ENCODE results near the gene GPRIN1. TPM values are rescaled to one million over a fixed set of nuclear protein-coding genes. Genes with fewer than 3 reads are reported as not detected.

Gene GPRIN1
- total RNA-seq, 2 experiments from 2014 or later, result 1.5 to 1.6 TPM

DNA sequence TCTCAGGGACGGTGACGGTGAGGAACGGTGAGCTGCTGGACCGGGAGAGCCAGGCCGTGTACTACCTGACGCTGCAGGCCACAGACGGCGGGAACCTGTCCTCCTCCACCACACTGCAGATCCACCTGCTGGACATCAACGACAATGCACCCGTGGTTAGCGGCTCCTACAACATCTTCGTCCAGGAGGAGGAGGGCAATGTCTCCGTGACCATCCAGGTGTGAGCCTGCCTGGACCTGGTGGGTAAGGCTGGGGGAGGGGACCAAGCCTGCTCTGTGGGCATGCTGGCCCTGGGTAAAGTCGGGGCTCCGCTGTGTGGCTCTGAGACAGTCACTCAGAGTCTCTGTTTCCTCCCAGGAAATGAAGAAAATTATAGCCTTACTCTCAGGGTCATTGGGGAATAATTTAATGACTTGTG is 31.6 kb downstream of the GPRIN1 start:
- H3K27ac Mint-ChIP-seq, result no peak overlapping the region
- H3K27me3 Mint-ChIP-seq, result no peaks in the 10 kb centered on the region
- POLR2A ChIA-PET, result interaction anchor here (0.6 to 1.3 kb wide), 3 partner anchors 49 to 572 kb away, joined by 3 read pairs; no protein-coding TSS in a partner anchor
- H3K4me3 Mint-ChIP-seq, result no peak overlapping the region
- DNase-seq (no peak), ATAC-seq (ENCODE audit: low read depth) (no peak)
- no peaks in the 10 kb centered on the region for H3K9me3 Mint-ChIP-seq
- peaks cover 5% of the 10 kb centered on the region for H3K4me1 Mint-ChIP-seq
- no peaks in the 10 kb centered on the region for H3K36me3 Mint-ChIP-seq

- H3K27me3 Mint-ChIP-seq, result no peaks in the 10 kb centered on the region
- no peaks in the 10 kb centered on the region for H3K9me3 Mint-ChIP-seq
- DNase-seq (no peak), ATAC-seq (ENCODE audit: low read depth) (no peak)
- H3K4me1 Mint-ChIP-seq, result peaks cover 5% of the 10 kb centered on the region
- POLR2A ChIA-PET, result interaction anchor here (0.6 kb wide), 1 partner anchor 226 kb away, joined by 3 read pairs; no protein-coding TSS in a partner anchor
- no peak overlapping the region for H3K4me3 Mint-ChIP-seq
- H3K27ac Mint-ChIP-seq, result no peak overlapping the region
- no peaks in the 10 kb centered on the region for H3K36me3 Mint-ChIP-seq
These were observed 32.4 kb downstream of the GPRIN1 start for GRCh38 chr5:176577312-176578176.

GRCh38 chr5:176575488-176576422 is 34.2 kb downstream of the GPRIN1 start:
- no peak for DNase-seq
- no peaks in the 10 kb centered on the region for H3K9me3 Mint-ChIP-seq
- H3K4me3 Mint-ChIP-seq, result no peak overlapping the region
- peaks cover 5% of the 10 kb centered on the region for H3K27me3 Mint-ChIP-seq
- peaks cover 5% of the 10 kb centered on the region for H3K4me1 Mint-ChIP-seq
- no peaks in the 10 kb centered on the region for H3K36me3 Mint-ChIP-seq
- ATAC-seq (ENCODE audit: low read depth), result no peak
- H3K27ac Mint-ChIP-seq, result no peak overlapping the region
- POLR2A ChIA-PET, result no interaction called here

GRCh38 chr5:176575066-176575465 is 34.9 kb downstream of the GPRIN1 start:
- POLR2A ChIA-PET, result interaction anchor here (1.0 to 2.6 kb wide), 2 partner anchors 32 to 86 kb away, joined by 3 to 10 read pairs; no protein-coding TSS in a partner anchor
- ATAC-seq (ENCODE audit: low read depth) (no peak), DNase-seq (no peak)
- Mint-ChIP-seq H3K4me3 (no peak overlapping the region), H3K36me3 (no peaks in the 10 kb centered on the region), H3K4me1 (peaks cover 5% of the 10 kb centered on the region), H3K9me3 (no peaks in the 10 kb centered on the region), H3K27me3 (peaks cover 5% of the 10 kb centered on the region), H3K27ac (no peak overlapping the region)

DNA sequence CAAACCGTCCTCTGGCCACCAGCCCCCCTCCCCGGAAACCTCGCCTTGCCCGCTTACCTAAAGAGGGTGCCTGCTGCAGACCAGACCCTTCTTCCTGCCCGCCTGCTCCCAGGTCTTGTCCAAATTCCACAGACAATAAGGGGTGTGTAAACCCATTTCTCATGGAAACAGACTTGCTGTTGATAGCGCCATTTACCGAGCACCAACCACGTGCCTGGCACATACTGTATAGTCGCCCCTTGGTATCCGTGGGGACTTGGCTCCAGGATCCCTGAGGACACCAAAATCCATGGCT is 35.7 kb downstream of the GPRIN1 start:
- peaks cover 8% of the 10 kb centered on the region for H3K27me3 Mint-ChIP-seq
- H3K27ac Mint-ChIP-seq, result no peak overlapping the region
- ATAC-seq (ENCODE audit: low read depth) (no peak), DNase-seq (no peak)
- no peak overlapping the region for H3K4me3 Mint-ChIP-seq
- no peaks in the 10 kb centered on the region for H3K9me3 Mint-ChIP-seq
- POLR2A ChIA-PET, result interaction anchor here (1.0 to 2.6 kb wide), 2 partner anchors 31 to 87 kb away, joined by 3 to 10 read pairs; no protein-coding TSS in a partner anchor
- no peaks in the 10 kb centered on the region for H3K36me3 Mint-ChIP-seq
- peaks cover 5% of the 10 kb centered on the region for H3K4me1 Mint-ChIP-seq

- H3K36me3 Mint-ChIP-seq, result no peaks in the 10 kb centered on the region
- H3K27ac Mint-ChIP-seq, result no peak overlapping the region
- H3K9me3 Mint-ChIP-seq, result no peaks in the 10 kb centered on the region
- POLR2A ChIA-PET, result interaction anchor here (2.6 kb wide), 1 partner anchor 31 kb away, joined by 10 read pairs; no protein-coding TSS in a partner anchor
- DNase-seq, result peak; percentile 86
- H3K4me1 Mint-ChIP-seq, result peaks cover 5% of the 10 kb centered on the region
- H3K4me3 Mint-ChIP-seq, result no peak overlapping the region
- peak; percentile 86 for ATAC-seq (ENCODE audit: low read depth)
- H3K27me3 Mint-ChIP-seq, result peaks cover 8% of the 10 kb centered on the region
These were observed 36.2 kb downstream of the GPRIN1 start for GRCh38 chr5:176573564-176574296.

DNA sequence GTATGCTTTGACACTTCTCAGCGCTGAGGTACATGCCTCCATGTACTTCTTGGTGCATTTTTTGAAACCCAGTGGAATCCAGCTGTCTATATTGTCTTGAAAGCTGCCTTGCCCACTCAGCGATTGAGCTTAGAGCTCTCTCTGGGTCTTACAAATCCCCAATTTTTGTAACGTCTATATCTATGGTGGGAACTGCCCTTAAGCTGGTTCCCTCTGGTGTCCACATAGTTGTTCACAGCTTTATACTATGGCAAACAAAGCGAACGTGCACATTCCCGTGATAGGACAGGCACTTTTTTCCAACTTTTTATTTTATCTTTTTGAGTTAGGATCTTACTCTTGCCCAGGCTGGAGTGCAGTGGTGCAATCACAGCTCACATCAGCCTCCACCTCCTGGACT is 39.9 kb downstream of the GPRIN1 start:
- POLR2A ChIA-PET, result interaction anchor here (0.7 to 1.7 kb wide), 5 partner anchors 26 to 154 kb away, joined by 3 to 7 read pairs (median 5); partner anchors contain the start of gene CLTB

GRCh38 chr5:176568657-176569056 is 41.3 kb downstream of the GPRIN1 start:
- DNase-seq (no peak), ATAC-seq (ENCODE audit: low read depth) (no peak)
- Mint-ChIP-seq H3K27ac (no peak overlapping the region), H3K9me3 (no peaks in the 10 kb centered on the region), H3K27me3 (peaks cover 10% of the 10 kb centered on the region), H3K4me1 (peaks cover 3% of the 10 kb centered on the region), H3K4me3 (no peak overlapping the region), H3K36me3 (no peaks in the 10 kb centered on the region)
- POLR2A ChIA-PET, result no interaction called here

More for the DNA sequence above, 39.9 kb downstream of the GPRIN1 start:
- ATAC-seq (ENCODE audit: low read depth), result no peak
- Mint-ChIP-seq H3K4me3 (no peak overlapping the region), H3K9me3 (no peaks in the 10 kb centered on the region), H3K27ac (no peak overlapping the region), H3K36me3 (no peaks in the 10 kb centered on the region), H3K27me3 (peaks cover 10% of the 10 kb centered on the region), H3K4me1 (peaks cover 8% of the 10 kb centered on the region)
- DNase-seq, result no peak

GRCh38 chr5:176565760-176566288 is 44.1 kb downstream of the GPRIN1 start:
- POLR2A ChIA-PET, result no interaction called here
- Mint-ChIP-seq H3K36me3 (no peaks in the 10 kb centered on the region), H3K9me3 (no peaks in the 10 kb centered on the region), H3K27ac (no peak overlapping the region), H3K4me3 (no peak overlapping the region), H3K4me1 (peaks cover 4% of the 10 kb centered on the region), H3K27me3 (peaks cover 6% of the 10 kb centered on the region)
- DNase-seq (no peak), ATAC-seq (ENCODE audit: low read depth) (no peak)

DNA sequence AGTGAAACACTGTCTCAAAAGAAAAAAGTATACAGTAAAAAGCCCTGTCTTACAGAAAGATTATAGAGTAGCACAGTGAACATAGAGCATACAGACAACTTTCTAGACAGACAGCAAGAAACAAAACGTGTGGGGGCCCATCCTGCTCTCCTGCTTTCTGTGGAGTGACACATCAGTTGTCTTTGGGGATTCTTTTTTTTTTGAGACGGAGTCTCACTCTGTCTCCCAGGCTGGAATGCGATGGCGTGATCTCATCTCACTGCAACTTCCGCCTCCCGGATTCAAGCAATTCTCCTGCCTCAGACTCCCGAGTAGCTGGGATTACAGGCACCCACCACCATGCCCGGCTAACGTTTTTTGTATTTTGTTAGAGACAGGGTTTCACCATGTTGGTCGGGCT is 46.0 kb downstream of the GPRIN1 start:
- ATAC-seq (ENCODE audit: low read depth) (no peak), DNase-seq (no peak)
- Mint-ChIP-seq H3K36me3 (no peaks in the 10 kb centered on the region), H3K27ac (no peak overlapping the region), H3K27me3 (peaks cover 2% of the 10 kb centered on the region), H3K9me3 (peaks cover 1% of the 10 kb centered on the region), H3K4me1 (peaks cover 13% of the 10 kb centered on the region), H3K4me3 (no peak overlapping the region)
- POLR2A ChIA-PET, result no interaction called here

- H3K36me3 Mint-ChIP-seq, result no peaks in the 10 kb centered on the region
- H3K27me3 Mint-ChIP-seq, result peaks cover 2% of the 10 kb centered on the region
- no peak for ATAC-seq (ENCODE audit: low read depth)
- H3K4me3 Mint-ChIP-seq, result no peak overlapping the region
- no peak overlapping the region for H3K27ac Mint-ChIP-seq
- peaks cover 3% of the 10 kb centered on the region for H3K9me3 Mint-ChIP-seq
- POLR2A ChIA-PET, result interaction anchor here (0.7 to 1.6 kb wide), 2 partner anchors 19 to 146 kb away, joined by 3 to 5 read pairs; partner anchors contain the start of gene CLTB
- DNase-seq, result no peak
- peaks cover 13% of the 10 kb centered on the region for H3K4me1 Mint-ChIP-seq
These were observed 47.8 kb downstream of the GPRIN1 start for GRCh38 chr5:176562189-176562588.

DNA sequence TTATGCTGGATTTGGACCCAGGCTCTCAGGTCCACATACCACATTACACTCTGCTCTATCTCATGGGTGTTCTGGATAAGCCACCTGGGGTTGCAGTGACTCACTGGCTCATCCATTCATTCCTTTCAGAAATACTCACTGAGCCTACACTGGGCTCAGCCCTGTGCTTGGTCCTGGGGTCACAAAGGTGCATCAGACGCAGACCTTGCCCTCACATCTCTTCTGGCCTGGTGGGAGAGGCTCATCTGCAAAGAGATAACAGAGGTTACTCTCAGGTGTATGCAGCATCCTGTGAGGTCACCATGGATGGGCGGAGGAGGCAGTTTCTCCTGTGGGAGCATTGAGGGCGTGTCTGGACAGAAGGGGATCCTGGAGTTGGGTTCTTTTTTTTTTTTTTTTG is 48.7 kb downstream of the GPRIN1 start:
- POLR2A ChIA-PET, result interaction anchor here (0.6 to 0.7 kb wide), 2 partner anchors 94 to 145 kb away, joined by 3 read pairs; partner anchors contain the start of gene CLTB
- Mint-ChIP-seq H3K9me3 (peaks cover 3% of the 10 kb centered on the region), H3K27me3 (no peaks in the 10 kb centered on the region), H3K4me3 (no peak overlapping the region), H3K4me1 (peaks cover 15% of the 10 kb centered on the region), H3K27ac (no peak overlapping the region), H3K36me3 (no peaks in the 10 kb centered on the region)
- ATAC-seq (ENCODE audit: low read depth), result no peak
- DNase-seq, result no peak

Measured in activated naive CD8-positive, alpha-beta T cell treated with anti-CD3 and anti-CD28 coated beads, Interleukin-2, amount 10 ng/mL, durations not matched to agents 7 days and 5 days (primary cell).